ENCODE measurements around the gene TCAP. TPM values are rescaled to one million over a fixed set of nuclear protein-coding genes. Genes with fewer than 3 reads are reported as not detected.
"Not testable (repeated sequence)": the region's sequence is repeated elsewhere in the genome, so short reads cannot be mapped to it uniquely, and the experiment has no call there.

TCAP gene
- total RNA-seq, 1 experiment from 2014 or later, result 2.1 TPM

- H3K36me3 Mint-ChIP-seq (ENCODE audit: insufficient read depth in 1 of 3, low read depth in 3 of 3), result peaks cover 4 to 19% (median 10%) of the 10 kb centered on the region in 3 experiments; a peak in 6 of 7 replicates
- Histone ChIP-seq H3K18ac (ENCODE audit: insufficient read length, low read depth, low read length) (no peak overlapping the region), H4K5ac (ENCODE audit: insufficient read length, low read depth, low read length) (no peak overlapping the region), H3K56ac (ENCODE audit: insufficient read length, low read depth, low read length) (no peak overlapping the region), H2BK15ac (ENCODE audit: low read depth, low read length) (no peak overlapping the region), H3K79me1 (ENCODE audit: insufficient read depth, low read depth, low read length, poor library complexity, severe bottlenecking) (no peaks in the 10 kb centered on the region), H3K14ac (ENCODE audit: insufficient read depth, low read length) (no peak overlapping the region), H2BK120ac (ENCODE audit: low read depth, low read length, poor library complexity, severe bottlenecking) (no peak overlapping the region), H3K4ac (ENCODE audit: low read depth, low read length) (no peak overlapping the region), H3K9me3 (ENCODE audit: control insufficient read depth, low read depth, low read length) (no peaks in the 10 kb centered on the region), H3K9ac (ENCODE audit: extremely low read depth, insufficient read length, low read length) (no peak overlapping the region), H3K27ac (ENCODE audit: insufficient read length, low read depth, low read length) (no peak overlapping the region), H3K79me2 (ENCODE audit: insufficient read depth, low read length) (peaks cover 21% of the 10 kb centered on the region), H4K8ac (replicated peaks; ENCODE audit: insufficient read length, low read depth, low read length) (no peak overlapping the region), H3T11ph (ENCODE audit: low read length) (no peak overlapping the region), H2AFZ (ENCODE audit: low read length) (no peak overlapping the region), H4K20me1 (ENCODE audit: control insufficient read depth, insufficient read depth, insufficient read length) (no peaks in the 10 kb centered on the region), H2BK5ac (ENCODE audit: insufficient read length, low read length) (no peak overlapping the region), H2AK5ac (ENCODE audit: insufficient read length, low read length) (no peak overlapping the region), H2BK12ac (ENCODE audit: insufficient read length, low read depth, low read length) (no peak overlapping the region), H3K4me2 (ENCODE audit: insufficient read depth, insufficient read length, low read length) (no peak overlapping the region), H3K27me3 (ENCODE audit: insufficient read depth, low read length) (no peaks in the 10 kb centered on the region), H3K23ac (ENCODE audit: insufficient read length, low read depth, low read length) (no peak overlapping the region), H3K4me1 (ENCODE audit: insufficient read depth, low read length) (peaks cover 27% of the 10 kb centered on the region; the same call in 1 of the 2 replicates), H4K91ac (ENCODE audit: insufficient read length, low read depth, low read length) (no peak overlapping the region), H2BK20ac (ENCODE audit: low read depth, low read length, poor library complexity, severe bottlenecking) (no peak overlapping the region), H3K23me2 (ENCODE audit: insufficient read length, low read depth, low read length, poor library complexity, severe bottlenecking) (peaks cover 8% of the 10 kb centered on the region)
- no peak for DNase-seq
- peak overlapping the region in 1 of 2 experiments; percentile 49; a peak in 1 of 5 replicates for H3K4me3 Mint-ChIP-seq
- H3K27me3 Mint-ChIP-seq (ENCODE audit: low read depth), result no peaks in the 10 kb centered on the region; the same call in 1 of the 2 replicates
- no peak for TF ChIP-seq CTCF (conservative IDR thresholded peaks at IDR 0.05)
- H3K9me3 Mint-ChIP-seq, result no peaks in the 10 kb centered on the region
- no peak overlapping the region; a peak in 1 of 7 replicates for H3K27ac Mint-ChIP-seq
- no CpG with 5 or more reads among the region's 5 CpGs for WGBS (ENCODE audit: extremely low coverage, insufficient read length, low lambda C conversion rate)
- H3K4me1 Mint-ChIP-seq, result peaks cover 56 to 68% of the 10 kb centered on the region in 2 experiments
These were observed 32.8 kb downstream of the TCAP start for GRCh38 chr17:39697961-39698360.

- H2BK15ac ChIP-seq (ENCODE audit: low read depth, low read length); H3K56ac ChIP-seq (ENCODE audit: insufficient read length, low read depth, low read length); H3K9me3 Mint-ChIP-seq; H3K27ac ChIP-seq (ENCODE audit: insufficient read length, low read depth, low read length); H2AK5ac ChIP-seq (ENCODE audit: insufficient read length, low read length); H3K79me1 ChIP-seq (ENCODE audit: insufficient read depth, low read depth, low read length, poor library complexity, severe bottlenecking); H3T11ph ChIP-seq (ENCODE audit: low read length); DNase-seq; H3K27me3 ChIP-seq (ENCODE audit: insufficient read depth, low read length); H2BK20ac ChIP-seq (ENCODE audit: low read depth, low read length, poor library complexity, severe bottlenecking); H2AFZ ChIP-seq (ENCODE audit: low read length); H4K8ac ChIP-seq (replicated peaks; ENCODE audit: insufficient read length, low read depth, low read length); H3K14ac ChIP-seq (ENCODE audit: insufficient read depth, low read length); H3K23me2 ChIP-seq (ENCODE audit: insufficient read length, low read depth, low read length, poor library complexity, severe bottlenecking); H4K91ac ChIP-seq (ENCODE audit: insufficient read length, low read depth, low read length); H3K9me3 ChIP-seq (ENCODE audit: control insufficient read depth, low read depth, low read length); H3K18ac ChIP-seq (ENCODE audit: insufficient read length, low read depth, low read length); H2BK5ac ChIP-seq (ENCODE audit: insufficient read length, low read length); H4K20me1 ChIP-seq (ENCODE audit: control insufficient read depth, insufficient read depth, insufficient read length); H2BK12ac ChIP-seq (ENCODE audit: insufficient read length, low read depth, low read length); H3K23ac ChIP-seq (ENCODE audit: insufficient read length, low read depth, low read length); H2BK120ac ChIP-seq (ENCODE audit: low read depth, low read length, poor library complexity, severe bottlenecking); H3K4ac ChIP-seq (ENCODE audit: low read depth, low read length); H4K5ac ChIP-seq (ENCODE audit: insufficient read length, low read depth, low read length); H3K27me3 Mint-ChIP-seq (ENCODE audit: low read depth): not testable (repeated sequence)
- Mint-ChIP-seq H3K36me3 (ENCODE audit: insufficient read depth in 1 of 3, low read depth in 3 of 3) (peaks cover 11 to 27% (median 18%) of the 10 kb centered on the region in 3 experiments), H3K4me1 (peaks cover 66 to 77% of the 10 kb centered on the region in 2 experiments), H3K27ac (peak overlapping the region; percentile 91 to 97 (median 91)), H3K4me3 (peak overlapping the region; percentile 92 to 97)
- Histone ChIP-seq H3K4me2 (ENCODE audit: insufficient read depth, insufficient read length, low read length) (peak overlapping the region; percentile 95), H3K9ac (ENCODE audit: extremely low read depth, insufficient read length, low read length) (peak overlapping the region; percentile 58), H3K79me2 (ENCODE audit: insufficient read depth, low read length) (peaks cover 33% of the 10 kb centered on the region), H3K4me1 (ENCODE audit: insufficient read depth, low read length) (peaks cover 32% of the 10 kb centered on the region)
- no CpG with 5 or more reads among the region's 11 CpGs for WGBS (ENCODE audit: extremely low coverage, insufficient read length, low lambda C conversion rate)
These were observed 34.1 kb downstream of the TCAP start for GRCh38 chr17:39699157-39699817.
